OCI-LY3 (cell line): ENCODE results near the gene ACACB.

Experiments
- CTCF ChIP-seq: fragments of 200-600, 300-600 bp; sonication (generic); IDR thresholded peaks from 2 replicates; pipeline ENCODE4 v1.5.1; 2014; ENCODE audit warnings: antibody characterized with exemption, low read length, low read depth
- EZH2phosphoT487 ChIP-seq: fragments of 200-600 bp; shearing (Covaris generic); IDR thresholded peaks from 2 replicates; pipeline ENCODE4 v1.6.1; 2018; ENCODE audit warnings: antibody characterized with exemption, mixed run types, low read depth

GRCh38 chr12:109074866-109075265, 41.5 kb upstream of the ACACB start:
- TF ChIP-seq CTCF (no peak), EZH2phosphoT487 (no peak)
